Measurements from ENCODE around the gene PRKD1.

Gene PRKD1

GRCh38 chr14:29668201-29668600 is 259.4 kb downstream of the PRKD1 start:
- DNase-seq = no peak

GRCh38 chr14:29664515-29664914 is 263.1 kb downstream of the PRKD1 start:
- DNase-seq = no peak

- DNase-seq = no peak
Measured at GRCh38 chr14:29663281-29663801, 264.3 kb downstream of the PRKD1 start.

GRCh38 chr14:29654901-29655550 is 272.6 kb downstream of the PRKD1 start:
- no peak for DNase-seq

- no peak for DNase-seq
Measured at GRCh38 chr14:29653303-29653702, 274.3 kb downstream of the PRKD1 start.

- DNase-seq = no peak
Measured at GRCh38 chr14:29652571-29652970, 275.1 kb downstream of the PRKD1 start.

- no peak for DNase-seq
Measured at GRCh38 chr14:29650554-29651269, 276.9 kb downstream of the PRKD1 start.

GRCh38 chr14:29649170-29649569 is 278.5 kb downstream of the PRKD1 start:
- no peak for DNase-seq

GRCh38 chr14:29648045-29648444 is 279.6 kb downstream of the PRKD1 start:
- DNase-seq = no peak

GRCh38 chr14:29645117-29645516 is 282.5 kb downstream of the PRKD1 start:
- DNase-seq = no peak

- no peak for DNase-seq
Measured at GRCh38 chr14:29643433-29644211, 284.0 kb downstream of the PRKD1 start.

GRCh38 chr14:29637411-29637810 is 290.2 kb downstream of the PRKD1 start:
- DNase-seq = no peak

GRCh38 chr14:29636870-29637269 is 290.8 kb downstream of the PRKD1 start:
- DNase-seq = no peak

- no peak for DNase-seq
Measured at GRCh38 chr14:29630566-29631160, 297.0 kb downstream of the PRKD1 start.

GRCh38 chr14:29629839-29630238 is 297.8 kb downstream of the PRKD1 start:
- DNase-seq = no peak

GRCh38 chr14:29627137-29627536 is 300.5 kb downstream of the PRKD1 start:
- no peak for DNase-seq

GRCh38 chr14:29618323-29619067 is 309.2 kb downstream of the PRKD1 start:
- DNase-seq = no peak

- DNase-seq = no peak
Measured at GRCh38 chr14:29616922-29617321, 310.7 kb downstream of the PRKD1 start.

- DNase-seq = no peak
Measured at GRCh38 chr14:29608861-29609260, 318.8 kb downstream of the PRKD1 start.

GRCh38 chr14:29607169-29607568 is 320.5 kb downstream of the PRKD1 start:
- no peak for DNase-seq

GRCh38 chr14:29603696-29604095 is 324.0 kb downstream of the PRKD1 start:
- DNase-seq = no peak

GRCh38 chr14:29601616-29602015 is 326.0 kb downstream of the PRKD1 start:
- DNase-seq = no peak
